Muscle layer of colon (tissue), 2 donors: ENCODE measurements around the gene IL2RA.

Experiments used
- H3K27ac ChIP-seq: one replicate; pipeline ENCODE4 v1.7.0; 2013; ENCODE audit warnings: low read depth, mild to moderate bottlenecking, low read length, moderate library complexity
- H3K27me3 ChIP-seq, 2 donors: one replicate each; pipeline ENCODE4 v1.7.0; 2013; ENCODE audit warnings: low read length in 2 of 2, mild to moderate bottlenecking in 2 of 2; ENCODE audit not compliant: insufficient read depth in 2 of 2, control insufficient read depth in 1 of 2
- H3K36me3 ChIP-seq: one replicate; pipeline ENCODE4 v1.7.0; 2013; ENCODE audit warnings: mild to moderate bottlenecking, low read length; ENCODE audit not compliant: insufficient read depth
- H3K4me1 ChIP-seq: one replicate; pipeline ENCODE4 v1.7.0; 2013; ENCODE audit warnings: mild to moderate bottlenecking, low read length; ENCODE audit not compliant: insufficient read depth
- H3K4me3 ChIP-seq, 2 donors: one replicate each; pipeline ENCODE4 v1.7.0; 2013; ENCODE audit warnings: low read length in 2 of 2, low read depth in 1 of 2, mild to moderate bottlenecking in 1 of 2, moderate library complexity in 1 of 2
- H3K9ac ChIP-seq: one replicate; pipeline ENCODE4 v1.7.0; 2013; ENCODE audit warnings: low read length
- H3K9me3 ChIP-seq: one replicate; pipeline ENCODE4 v1.7.0; 2013; ENCODE audit warnings: mild to moderate bottlenecking, low read length
- donor health status: abdominal sarcoma.
- donor health status: Adenocarcinoma of cecum.

The IL2RA gene

GRCh38 chr10:6079044-6079443 lies 16.9 kb upstream of the IL2RA start:
- Histone ChIP-seq H3K4me1 (no peaks in the 10 kb centered on the region), H3K9ac (no peak overlapping the region), H3K36me3 (no peaks in the 10 kb centered on the region), H3K4me3 (no peak overlapping the region), H3K9me3 (no peaks in the 10 kb centered on the region), H3K27me3 (no peaks in the 10 kb centered on the region), H3K27ac (no peak overlapping the region)

DNA sequence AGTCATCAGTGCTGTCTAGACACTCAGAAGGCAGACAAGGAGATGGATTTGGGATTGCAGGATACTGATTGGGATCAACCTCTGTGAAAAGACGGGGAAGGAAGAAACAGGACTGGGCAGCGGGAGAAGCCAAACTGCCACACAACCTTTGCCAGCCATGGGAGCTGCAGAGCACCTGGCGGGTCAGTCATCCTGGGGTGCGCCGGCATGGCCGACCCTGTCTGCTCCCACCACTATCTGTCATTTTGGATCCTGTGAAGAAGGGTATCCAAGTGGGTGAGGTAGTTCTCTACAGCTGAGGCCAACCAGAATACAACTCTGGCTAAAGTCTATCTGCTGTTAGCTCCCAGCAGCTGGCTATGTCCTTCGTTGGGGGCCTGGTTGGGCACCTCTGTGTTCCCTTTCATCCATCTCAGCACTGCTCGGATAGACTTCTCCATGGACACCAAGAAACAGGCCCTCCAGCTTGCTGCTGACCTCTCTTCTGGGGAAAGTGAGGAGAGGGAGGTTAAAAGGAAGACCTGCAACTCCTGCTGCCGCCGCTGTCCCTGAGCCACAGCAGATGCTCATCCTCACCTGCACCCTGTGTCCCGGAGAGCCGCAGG lies 15.0 kb upstream of the IL2RA start:
- Histone ChIP-seq H3K9me3 (no peaks in the 10 kb centered on the region), H3K27me3 (no peaks in the 10 kb centered on the region), H3K4me1 (no peaks in the 10 kb centered on the region), H3K36me3 (no peaks in the 10 kb centered on the region), H3K4me3 (no peak overlapping the region), H3K9ac (no peak overlapping the region), H3K27ac (no peak overlapping the region)

DNA sequence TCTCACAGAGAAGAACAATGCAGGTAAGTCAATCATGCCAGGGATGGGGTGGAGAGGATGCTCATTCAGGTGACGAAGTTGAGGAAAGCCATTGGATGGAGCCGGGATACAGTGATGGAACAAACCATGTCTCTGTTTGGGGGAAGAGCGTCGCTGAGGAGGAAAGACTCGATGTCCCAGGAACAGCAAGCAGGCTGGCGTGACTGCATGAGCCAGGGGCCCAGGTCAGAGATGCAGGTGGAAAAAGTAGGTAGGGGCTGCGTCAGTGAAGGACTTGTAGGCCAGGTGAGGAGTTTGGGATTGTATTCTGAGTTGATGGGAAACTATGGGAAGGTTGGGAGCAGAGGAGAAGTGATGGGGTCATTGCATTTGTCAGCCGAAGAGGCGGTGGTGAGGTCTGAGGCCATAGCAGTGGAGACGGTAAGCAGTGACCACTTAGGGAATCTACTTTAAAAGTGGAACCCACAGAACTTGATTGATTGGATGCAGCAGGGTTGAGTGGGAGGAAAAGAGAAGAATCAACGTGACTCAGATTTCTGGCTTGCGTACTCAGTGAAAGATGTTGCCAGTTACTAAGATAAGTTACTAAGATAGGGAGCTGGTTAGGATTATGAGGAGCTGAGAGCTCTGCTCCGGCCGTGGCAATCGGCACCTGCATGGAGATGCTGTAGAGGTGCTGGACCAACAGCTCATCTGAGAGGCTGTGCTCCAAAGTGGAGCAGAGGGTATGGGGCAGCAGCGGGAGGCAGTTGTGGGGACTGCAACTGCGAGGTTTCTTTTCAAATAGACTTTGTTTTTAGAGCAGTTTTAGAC lies 12.5 kb upstream of the IL2RA start:
- Histone ChIP-seq H3K4me1 (no peaks in the 10 kb centered on the region), H3K4me3 (no peak overlapping the region), H3K27ac (no peak overlapping the region), H3K9me3 (no peaks in the 10 kb centered on the region), H3K27me3 (no peaks in the 10 kb centered on the region), H3K36me3 (no peaks in the 10 kb centered on the region), H3K9ac (no peak overlapping the region)

- Histone ChIP-seq H3K4me1 (no peaks in the 10 kb centered on the region), H3K4me3 (no peak overlapping the region), H3K9ac (no peak overlapping the region), H3K9me3 (no peaks in the 10 kb centered on the region), H3K27ac (no peak overlapping the region), H3K36me3 (no peaks in the 10 kb centered on the region), H3K27me3 (no peaks in the 10 kb centered on the region)
These were observed 10.2 kb upstream of the IL2RA start for GRCh38 chr10:6072215-6072934.

GRCh38 chr10:6071181-6072175 lies 9.3 kb upstream of the IL2RA start:
- no peaks in the 10 kb centered on the region for H3K36me3 ChIP-seq
- H3K9ac ChIP-seq = no peak overlapping the region
- no peak overlapping the region for H3K4me3 ChIP-seq
- no peak overlapping the region for H3K27ac ChIP-seq
- no peaks in the 10 kb centered on the region for H3K27me3 ChIP-seq
- no peaks in the 10 kb centered on the region for H3K9me3 ChIP-seq
- H3K4me1 ChIP-seq = peaks cover 4% of the 10 kb centered on the region

GRCh38 chr10:6070660-6071059 lies 8.5 kb upstream of the IL2RA start:
- Histone ChIP-seq H3K27ac (no peak overlapping the region), H3K9ac (no peak overlapping the region), H3K27me3 (no peaks in the 10 kb centered on the region), H3K36me3 (no peaks in the 10 kb centered on the region), H3K9me3 (no peaks in the 10 kb centered on the region), H3K4me3 (no peak overlapping the region), H3K4me1 (peaks cover 5% of the 10 kb centered on the region)

DNA sequence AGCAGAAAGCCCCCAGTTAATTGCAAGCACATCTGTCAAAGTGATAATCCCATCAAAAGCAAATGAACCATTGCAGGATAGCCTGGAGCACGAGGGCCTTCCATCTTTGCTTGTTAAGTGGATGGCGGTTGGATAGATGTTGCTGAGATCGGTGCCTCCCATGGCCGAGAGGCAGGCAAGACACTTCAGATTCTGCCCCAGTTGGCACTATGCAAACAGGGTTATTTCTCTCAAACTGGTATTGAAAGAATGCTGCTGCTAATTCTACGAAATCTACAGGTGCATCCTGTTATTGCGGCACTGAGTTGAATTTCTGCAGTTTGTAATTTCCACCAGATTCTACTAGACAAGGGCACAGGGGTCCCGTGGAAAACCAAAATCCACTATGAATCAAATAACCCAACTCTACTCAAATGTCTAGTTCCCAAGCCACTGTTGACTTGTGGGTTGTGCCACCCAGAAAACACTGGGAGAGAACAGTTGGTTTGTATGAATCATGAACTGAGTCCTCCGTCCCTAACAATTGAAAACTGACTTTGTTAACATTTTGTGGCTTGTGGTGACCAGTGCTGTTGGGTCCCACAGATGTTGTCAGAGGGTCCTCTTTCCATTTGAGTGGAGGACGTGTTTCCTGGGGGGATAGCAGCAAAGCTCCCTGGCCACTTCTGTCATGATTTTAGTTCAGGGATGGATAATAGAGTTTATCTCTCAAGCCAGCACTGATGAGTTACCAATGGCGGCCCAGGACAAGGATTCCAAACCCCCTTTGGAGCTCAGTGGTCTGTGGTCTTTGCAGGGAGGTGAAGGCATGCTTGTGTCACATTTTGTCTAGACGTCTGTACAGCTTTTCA lies 7.1 kb upstream of the IL2RA start:
- Histone ChIP-seq H3K4me1 (peaks cover 5% of the 10 kb centered on the region), H3K27me3 (no peaks in the 10 kb centered on the region), H3K27ac (no peak overlapping the region), H3K9me3 (no peaks in the 10 kb centered on the region), H3K36me3 (no peaks in the 10 kb centered on the region), H3K9ac (no peak overlapping the region), H3K4me3 (no peak overlapping the region)

GRCh38 chr10:6068422-6068821 lies 6.3 kb upstream of the IL2RA start:
- no peaks in the 10 kb centered on the region for H3K27me3 ChIP-seq
- no peak overlapping the region for H3K9ac ChIP-seq
- H3K4me1 ChIP-seq = peaks cover 5% of the 10 kb centered on the region
- H3K36me3 ChIP-seq = no peaks in the 10 kb centered on the region
- no peaks in the 10 kb centered on the region for H3K9me3 ChIP-seq
- no peak overlapping the region for H3K27ac ChIP-seq
- H3K4me3 ChIP-seq = no peak overlapping the region

GRCh38 chr10:6068006-6068405 lies 5.8 kb upstream of the IL2RA start:
- no peak overlapping the region for H3K9ac ChIP-seq
- peaks cover 5% of the 10 kb centered on the region for H3K4me1 ChIP-seq
- no peak overlapping the region for H3K4me3 ChIP-seq
- H3K27ac ChIP-seq = no peak overlapping the region
- H3K27me3 ChIP-seq = no peaks in the 10 kb centered on the region
- H3K36me3 ChIP-seq = no peaks in the 10 kb centered on the region
- H3K9me3 ChIP-seq = no peaks in the 10 kb centered on the region

DNA sequence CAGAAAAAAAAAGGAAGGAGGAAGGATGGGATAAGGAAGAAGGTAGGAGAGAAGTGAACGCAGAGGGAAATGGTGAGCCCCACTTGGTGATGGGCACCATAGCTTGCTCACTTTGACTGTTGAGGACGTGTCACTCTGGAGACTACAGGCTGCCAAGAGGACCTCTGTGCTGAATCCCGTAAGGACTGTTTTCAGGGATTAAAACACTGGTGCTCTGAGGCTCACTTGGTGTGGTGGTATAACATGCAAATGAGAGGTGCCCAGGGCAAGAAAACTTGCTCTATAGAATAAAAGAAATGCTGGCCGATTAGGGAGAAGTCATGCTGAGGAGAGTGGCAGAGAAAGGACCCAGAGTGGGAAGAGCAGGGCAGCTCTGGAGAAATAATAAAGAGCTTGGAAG lies 5.3 kb upstream of the IL2RA start:
- peaks cover 5% of the 10 kb centered on the region for H3K4me1 ChIP-seq
- H3K36me3 ChIP-seq = no peaks in the 10 kb centered on the region
- no peak overlapping the region for H3K27ac ChIP-seq
- no peak overlapping the region for H3K9ac ChIP-seq
- no peaks in the 10 kb centered on the region for H3K27me3 ChIP-seq
- H3K4me3 ChIP-seq = no peak overlapping the region
- H3K9me3 ChIP-seq = no peaks in the 10 kb centered on the region
